ENCODE measurements around the gene ZNF783. TPM values are rescaled to one million over a fixed set of nuclear protein-coding genes. Genes with fewer than 3 reads are reported as not detected.

ZNF783 gene
- polyA plus RNA-seq, 10 donors: 7.9 to 16.0 (median 11.5) TPM

- DNase-seq: no peak
Observed at GRCh38 chr7:149280661-149281507, 18.9 kb downstream of the ZNF783 start.

- DNase-seq: no peak
Observed at GRCh38 chr7:149281508-149282330, 19.7 kb downstream of the ZNF783 start.

- DNase-seq: no peak
Observed at GRCh38 chr7:149282331-149282655, 20.3 kb downstream of the ZNF783 start.

GRCh38 chr7:149283321-149283720 is 21.3 kb downstream of the ZNF783 start:
- no peak for DNase-seq

GRCh38 chr7:149284343-149284742 is 22.3 kb downstream of the ZNF783 start:
- DNase-seq: no peak

GRCh38 chr7:149284850-149285585 is 23.0 kb downstream of the ZNF783 start:
- peak; percentile 86 to 95 (median 91) for DNase-seq

- peak in 2 of 3 donors; percentile 44 to 70 for DNase-seq
Observed at GRCh38 chr7:149285603-149286002, 23.6 kb downstream of the ZNF783 start.

- no peak for DNase-seq
Observed at GRCh38 chr7:149286811-149287400, 24.9 kb downstream of the ZNF783 start.

GRCh38 chr7:149287622-149288021 is 25.6 kb downstream of the ZNF783 start:
- no peak for DNase-seq

GRCh38 chr7:149289262-149289661 is 27.3 kb downstream of the ZNF783 start:
- no peak for DNase-seq

- DNase-seq: no peak
Observed at GRCh38 chr7:149289856-149290255, 27.9 kb downstream of the ZNF783 start.

GRCh38 chr7:149291036-149291780 is 29.2 kb downstream of the ZNF783 start:
- no peak for DNase-seq

GRCh38 chr7:149291781-149292461 is 29.9 kb downstream of the ZNF783 start:
- DNase-seq: no peak

GRCh38 chr7:149292462-149292823 is 30.4 kb downstream of the ZNF783 start:
- DNase-seq: no peak

- no peak for DNase-seq
Observed at GRCh38 chr7:149293338-149293737, 31.3 kb downstream of the ZNF783 start.

- DNase-seq: no peak
Observed at GRCh38 chr7:149293946-149294633, 32.1 kb downstream of the ZNF783 start.

GRCh38 chr7:149294634-149295480 is 32.9 kb downstream of the ZNF783 start:
- DNase-seq: no peak

- DNase-seq: no peak
Observed at GRCh38 chr7:149295481-149295850, 33.5 kb downstream of the ZNF783 start.

- no peak for DNase-seq
Observed at GRCh38 chr7:149296368-149296767, 34.4 kb downstream of the ZNF783 start.

Data from muscle of back (tissue), 11 donors.